ENCODE results near the gene C11orf91.

Gene C11orf91

GRCh38 chr11:33669598-33670249, 30.9 kb downstream of the C11orf91 start:
- TF ChIP-seq EZH2phosphoT487 (conservative IDR thresholded peaks at IDR 0.05; ENCODE audit: low read length) (no peak), CTCF (IDR thresholded peaks at IDR 0.05; ENCODE audit: insufficient read depth, low read length, poor library complexity, severe bottlenecking) (no peak)
- Histone ChIP-seq H4K20me1 (ENCODE audit: low read depth, low read length) (no peaks in the 10 kb centered on the region), H3K27ac (ENCODE audit: low read depth, low read length) (no peak overlapping the region), H3F3A (ENCODE audit: insufficient read depth) (no peaks in the 10 kb centered on the region), H3K4me2 (ENCODE audit: low read depth, low read length, poor library complexity, severe bottlenecking) (no peak overlapping the region), H3K4me3 (ENCODE audit: insufficient read depth, low read length, poor library complexity, severe bottlenecking) (no peak overlapping the region), H3K36me3 (ENCODE audit: low read length) (no peaks in the 10 kb centered on the region), H3K27me3 (ENCODE audit: low read length) (no peaks in the 10 kb centered on the region), H3K9me2 (replicated peaks; ENCODE audit: insufficient read depth, low read length) (no peaks in the 10 kb centered on the region), H2AFZ (ENCODE audit: low read depth, low read length, severe bottlenecking) (no peak overlapping the region), H3K79me2 (ENCODE audit: insufficient read depth, low read length) (no peaks in the 10 kb centered on the region), H3K9ac (ENCODE audit: low read length) (no peak overlapping the region), H3K9me3 (ENCODE audit: insufficient read depth, low read length) (no peaks in the 10 kb centered on the region)

DNA sequence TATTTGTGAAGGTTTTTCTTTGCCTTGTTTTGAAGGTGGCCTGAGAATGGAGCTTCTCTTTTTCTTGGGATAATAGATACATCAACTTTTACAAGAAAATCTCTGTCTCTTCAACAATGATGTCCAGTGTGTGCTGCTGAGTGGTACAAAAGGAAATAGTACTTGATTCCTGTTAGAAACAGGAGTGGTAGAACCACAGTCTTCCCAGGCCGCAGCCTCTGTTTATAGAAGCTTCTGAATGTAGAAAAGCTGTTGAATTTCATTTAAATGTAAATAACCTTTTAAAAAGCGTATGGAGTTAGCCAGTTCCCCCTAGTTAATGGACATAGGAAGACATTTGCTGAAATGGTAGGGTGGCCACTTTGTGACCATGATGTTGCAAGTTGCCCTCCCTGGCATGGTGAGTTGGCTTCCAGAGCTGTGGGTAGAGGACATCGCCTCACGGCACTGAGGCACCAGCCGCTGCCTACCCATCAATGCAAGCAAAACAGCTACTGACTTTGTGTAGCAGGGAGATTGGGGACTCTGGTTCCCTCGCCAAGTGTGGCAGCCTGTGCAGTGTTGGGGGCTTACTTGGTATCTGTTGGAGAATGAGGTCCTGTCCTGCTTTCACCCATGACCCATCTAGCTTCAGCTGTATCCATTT, 31.6 kb downstream of the C11orf91 start:
- no peak overlapping the region for H2AFZ ChIP-seq (ENCODE audit: low read depth, low read length, severe bottlenecking)
- H3K9me3 ChIP-seq (ENCODE audit: insufficient read depth, low read length), result no peaks in the 10 kb centered on the region
- no peaks in the 10 kb centered on the region for H3K9me2 ChIP-seq (replicated peaks; ENCODE audit: insufficient read depth, low read length)
- TF ChIP-seq EZH2phosphoT487 (conservative IDR thresholded peaks at IDR 0.05; ENCODE audit: low read length) (no peak), CTCF (IDR thresholded peaks at IDR 0.05; ENCODE audit: insufficient read depth, low read length, poor library complexity, severe bottlenecking) (no peak)
- H3K4me3 ChIP-seq (ENCODE audit: insufficient read depth, low read length, poor library complexity, severe bottlenecking), result no peak overlapping the region
- no peaks in the 10 kb centered on the region for H3K79me2 ChIP-seq (ENCODE audit: insufficient read depth, low read length)
- H3K9ac ChIP-seq (ENCODE audit: low read length), result no peak overlapping the region
- H3K4me2 ChIP-seq (ENCODE audit: low read depth, low read length, poor library complexity, severe bottlenecking), result no peak overlapping the region
- H3F3A ChIP-seq (ENCODE audit: insufficient read depth), result no peaks in the 10 kb centered on the region
- no peaks in the 10 kb centered on the region for H3K36me3 ChIP-seq (ENCODE audit: low read length)
- no peaks in the 10 kb centered on the region for H4K20me1 ChIP-seq (ENCODE audit: low read depth, low read length)
- no peak overlapping the region for H3K27ac ChIP-seq (ENCODE audit: low read depth, low read length)
- no peaks in the 10 kb centered on the region for H3K27me3 ChIP-seq (ENCODE audit: low read length)

DNA sequence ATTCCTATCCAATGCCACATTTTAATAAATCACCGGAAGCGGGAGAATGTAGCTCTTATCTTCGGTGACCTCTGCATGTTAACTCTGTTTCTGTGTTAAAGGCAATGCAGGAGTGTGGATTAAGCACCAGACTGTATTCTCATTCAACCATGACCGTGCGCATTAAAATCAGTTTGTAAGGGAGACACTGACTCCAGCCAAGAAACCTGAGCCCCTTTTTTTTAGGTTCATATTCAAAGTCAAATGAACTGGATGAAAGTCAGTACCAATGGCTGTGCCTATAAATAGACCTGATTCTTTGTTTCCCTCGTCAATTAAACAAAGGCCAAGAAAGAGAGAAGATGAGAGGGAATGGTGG, 32.2 kb downstream of the C11orf91 start:
- Histone ChIP-seq H3K27me3 (ENCODE audit: low read length) (no peaks in the 10 kb centered on the region), H4K20me1 (ENCODE audit: low read depth, low read length) (no peaks in the 10 kb centered on the region), H3K4me2 (ENCODE audit: low read depth, low read length, poor library complexity, severe bottlenecking) (no peak overlapping the region), H3K9ac (ENCODE audit: low read length) (no peak overlapping the region), H3K9me3 (ENCODE audit: insufficient read depth, low read length) (no peaks in the 10 kb centered on the region), H3K79me2 (ENCODE audit: insufficient read depth, low read length) (no peaks in the 10 kb centered on the region), H2AFZ (ENCODE audit: low read depth, low read length, severe bottlenecking) (no peak overlapping the region), H3K4me3 (ENCODE audit: insufficient read depth, low read length, poor library complexity, severe bottlenecking) (no peak overlapping the region), H3K36me3 (ENCODE audit: low read length) (no peaks in the 10 kb centered on the region), H3K27ac (ENCODE audit: low read depth, low read length) (no peak overlapping the region), H3K9me2 (replicated peaks; ENCODE audit: insufficient read depth, low read length) (no peaks in the 10 kb centered on the region), H3F3A (ENCODE audit: insufficient read depth) (no peaks in the 10 kb centered on the region)
- TF ChIP-seq CTCF (IDR thresholded peaks at IDR 0.05; ENCODE audit: insufficient read depth, low read length, poor library complexity, severe bottlenecking), result no peak
- TF ChIP-seq EZH2phosphoT487 (conservative IDR thresholded peaks at IDR 0.05; ENCODE audit: low read length), result no peak

Measured in SU-DHL-6 (cell line).